Measurements from ENCODE around the gene SULT1E1.
"Not testable (repeated sequence)": the region's sequence is repeated elsewhere in the genome, so short reads cannot be mapped to it uniquely, and the experiment has no call there.

DNA sequence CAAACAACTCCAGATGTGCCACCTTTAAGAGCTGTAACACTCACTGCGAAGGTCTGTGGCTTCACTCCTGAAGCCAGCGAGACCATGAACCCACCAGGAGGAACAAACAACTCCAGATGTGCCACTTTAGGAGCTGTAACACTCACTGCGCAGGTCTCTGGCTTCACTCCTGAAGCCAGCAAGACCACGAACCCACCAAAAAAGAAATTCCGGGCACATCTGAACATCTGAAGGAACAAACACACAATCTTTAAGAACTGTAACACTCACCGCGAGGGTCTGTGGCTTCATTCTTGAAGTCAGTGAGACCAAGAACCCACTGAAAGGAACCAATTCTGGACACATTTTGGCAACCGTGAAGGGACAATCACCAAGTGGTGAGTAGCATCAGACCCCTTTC is 34.9 kb downstream of the SULT1E1 start:
- TF ChIP-seq CTCF (IDR thresholded peaks at IDR 0.05 in 8 of 11, conservative IDR thresholded peaks at IDR 0.05 in 3 of 11); POLR2AphosphoS5 (IDR thresholded peaks at IDR 0.05): not testable (repeated sequence)

All from spleen (tissue), 7 donors.